ENCODE results near the gene TGFB2.

DNA sequence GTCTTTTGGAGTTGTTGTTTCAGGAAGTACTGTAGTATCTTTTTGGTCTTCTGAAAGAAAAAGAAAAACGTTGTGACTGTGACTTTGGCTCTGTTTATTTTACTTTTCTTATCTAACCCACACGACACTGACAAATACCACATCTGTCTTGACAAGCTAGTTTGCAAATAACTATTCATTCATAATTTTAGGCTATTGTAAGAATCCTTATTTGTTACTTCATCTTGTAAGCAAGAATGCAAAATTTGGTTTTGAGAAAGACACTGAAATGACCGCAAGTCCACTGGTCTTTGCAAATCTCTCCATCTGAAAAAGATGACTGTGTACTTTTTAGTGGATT, 12.7 kb downstream of the TGFB2 start:
- TF ChIP-seq, protein P1, sequence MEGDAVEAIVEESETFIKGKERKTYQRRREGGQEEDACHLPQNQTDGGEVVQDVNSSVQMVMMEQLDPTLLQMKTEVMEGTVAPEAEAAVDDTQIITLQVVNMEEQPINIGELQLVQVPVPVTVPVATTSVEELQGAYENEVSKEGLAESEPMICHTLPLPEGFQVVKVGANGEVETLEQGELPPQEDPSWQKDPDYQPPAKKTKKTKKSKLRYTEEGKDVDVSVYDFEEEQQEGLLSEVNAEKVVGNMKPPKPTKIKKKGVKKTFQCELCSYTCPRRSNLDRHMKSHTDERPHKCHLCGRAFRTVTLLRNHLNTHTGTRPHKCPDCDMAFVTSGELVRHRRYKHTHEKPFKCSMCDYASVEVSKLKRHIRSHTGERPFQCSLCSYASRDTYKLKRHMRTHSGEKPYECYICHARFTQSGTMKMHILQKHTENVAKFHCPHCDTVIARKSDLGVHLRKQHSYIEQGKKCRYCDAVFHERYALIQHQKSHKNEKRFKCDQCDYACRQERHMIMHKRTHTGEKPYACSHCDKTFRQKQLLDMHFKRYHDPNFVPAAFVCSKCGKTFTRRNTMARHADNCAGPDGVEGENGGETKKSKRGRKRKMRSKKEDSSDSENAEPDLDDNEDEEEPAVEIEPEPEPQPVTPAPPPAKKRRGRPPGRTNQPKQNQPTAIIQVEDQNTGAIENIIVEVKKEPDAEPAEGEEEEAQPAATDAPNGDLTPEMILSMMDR (IDR thresholded peaks at IDR 0.05): no peak
- TF ChIP-seq POLR2A (IDR thresholded peaks at IDR 0.05; ENCODE audit: low read length): no peak
